ENCODE results near the gene TIMM23. TPM values are rescaled to one million over a fixed set of nuclear protein-coding genes. Genes with fewer than 3 reads are reported as not detected.
"Not testable (repeated sequence)": the region's sequence is repeated elsewhere in the genome, so short reads cannot be mapped to it uniquely, and the experiment has no call there.

Gene TIMM23
- polyA plus RNA-seq (2013, experiment 1 of 2; ENCODE audit: insufficient read length): 78.1 TPM
- 77.3 TPM for polyA plus RNA-seq (2013, experiment 2 of 2; ENCODE audit: insufficient read length)

GRCh38 chr10:45972106-45972812 is at the start of gene TIMM23:
TIMM23 (plus strand) TSS chr10:45972489; CDS start chr10:45972625, 136 bp downstream.
- peak; percentile 84 for DNase-seq

DNA sequence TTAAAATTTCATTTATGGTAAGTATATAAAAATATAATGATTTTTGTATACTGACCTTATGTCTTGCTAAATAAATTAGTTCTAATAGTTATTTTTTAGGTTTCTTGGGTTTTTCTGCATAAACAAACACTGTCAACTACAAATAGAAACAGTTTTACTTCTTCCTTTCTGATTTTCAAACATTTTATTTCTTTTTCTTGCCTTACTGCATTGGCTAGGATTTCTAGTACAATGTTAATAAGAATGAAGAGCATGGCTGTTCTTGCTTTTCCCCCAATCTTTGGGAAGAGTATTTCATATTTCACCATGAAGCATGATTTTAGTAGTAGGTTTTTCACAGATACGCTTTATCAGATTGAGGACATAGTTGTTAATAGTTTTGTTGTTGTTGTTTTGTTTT is 45.5 kb upstream of the TIMM23 start:
- not testable (repeated sequence) for DNase-seq

DNA sequence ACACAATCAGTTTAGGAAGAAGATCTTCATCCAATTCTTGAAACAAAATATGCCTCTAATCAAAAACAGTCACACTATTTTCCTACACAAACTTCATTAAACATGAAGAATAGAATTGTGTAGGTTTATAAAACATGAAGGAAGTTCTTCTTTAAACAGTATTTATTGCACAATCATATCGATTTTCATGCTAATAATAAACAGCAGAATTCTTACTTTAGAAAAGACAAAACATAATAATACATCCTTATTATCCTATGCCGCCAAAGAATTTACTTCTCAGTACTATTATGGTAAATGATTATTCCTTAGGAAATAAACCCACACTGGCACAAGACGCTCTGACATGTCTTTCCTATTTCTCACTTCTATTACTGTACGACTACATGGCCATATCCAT is 41.0 kb upstream of the TIMM23 start:
- not testable (repeated sequence) for DNase-seq

- not testable (repeated sequence) for DNase-seq
Measured at GRCh38 chr10:45934788-45935187, 37.5 kb upstream of the TIMM23 start.

DNA sequence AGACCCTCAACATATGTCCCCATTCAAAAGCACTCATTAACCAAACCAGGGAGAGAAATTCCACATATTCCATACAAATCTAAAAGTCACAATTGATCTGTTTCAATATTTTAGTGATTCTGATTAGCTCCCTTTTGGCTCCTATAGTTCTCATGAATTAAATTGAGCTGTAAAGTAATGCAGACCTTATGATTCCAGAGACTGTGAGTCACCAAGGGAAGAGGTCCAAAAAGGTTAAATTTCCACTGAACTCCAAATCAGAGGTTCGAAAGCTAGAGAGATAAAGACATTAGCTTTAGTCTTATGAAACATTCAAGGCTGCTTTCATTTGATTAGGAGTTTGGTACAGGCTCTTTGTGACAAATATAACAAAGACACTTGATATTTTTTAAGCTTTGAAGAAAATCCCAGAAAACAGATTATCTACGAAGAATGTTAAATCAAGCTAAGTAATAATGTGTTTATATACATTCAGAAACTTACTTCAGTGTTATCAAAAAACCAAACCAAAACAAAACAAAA is 33.1 kb upstream of the TIMM23 start:
- DNase-seq: not testable (repeated sequence)

- not testable (repeated sequence) for DNase-seq
Measured at GRCh38 chr10:45941196-45941595, 31.1 kb upstream of the TIMM23 start.

DNA sequence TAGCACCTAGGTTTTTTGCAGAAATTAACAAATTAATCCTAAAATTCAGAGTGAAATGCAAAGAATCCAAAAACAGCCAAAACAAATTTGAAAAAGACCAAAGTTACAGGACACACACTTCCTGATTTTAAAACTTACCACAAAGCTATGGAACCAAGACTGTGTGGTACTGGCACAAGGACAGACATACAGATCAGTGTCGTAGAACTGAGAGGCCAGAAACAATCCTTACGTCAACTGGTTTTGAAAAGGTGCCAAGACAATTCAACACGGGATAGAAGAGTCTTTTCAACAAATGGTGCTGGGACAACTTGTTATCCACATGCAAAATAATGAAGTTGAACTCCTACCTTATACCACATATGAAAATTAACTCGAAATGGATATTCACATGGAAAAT is 26.8 kb upstream of the TIMM23 start:
- DNase-seq: not testable (repeated sequence)

DNA sequence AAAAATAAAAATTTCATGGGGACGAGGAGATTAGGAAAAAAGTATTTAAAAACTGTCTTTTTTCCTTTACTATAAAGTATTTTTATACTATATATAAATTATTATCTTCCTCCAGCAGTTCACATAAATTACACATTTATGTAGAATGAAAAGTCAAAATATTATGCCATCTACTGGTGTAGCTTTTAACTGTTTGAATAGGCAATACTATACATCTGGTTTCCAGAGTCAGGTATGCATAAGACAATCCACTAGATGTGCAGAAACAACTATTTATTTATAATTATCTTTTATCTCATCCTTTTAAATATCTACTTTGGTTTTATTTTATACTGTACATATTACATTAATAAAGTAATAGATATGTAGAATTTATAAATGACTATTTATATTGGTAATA is 24.9 kb upstream of the TIMM23 start:
- not testable (repeated sequence) for DNase-seq

DNA sequence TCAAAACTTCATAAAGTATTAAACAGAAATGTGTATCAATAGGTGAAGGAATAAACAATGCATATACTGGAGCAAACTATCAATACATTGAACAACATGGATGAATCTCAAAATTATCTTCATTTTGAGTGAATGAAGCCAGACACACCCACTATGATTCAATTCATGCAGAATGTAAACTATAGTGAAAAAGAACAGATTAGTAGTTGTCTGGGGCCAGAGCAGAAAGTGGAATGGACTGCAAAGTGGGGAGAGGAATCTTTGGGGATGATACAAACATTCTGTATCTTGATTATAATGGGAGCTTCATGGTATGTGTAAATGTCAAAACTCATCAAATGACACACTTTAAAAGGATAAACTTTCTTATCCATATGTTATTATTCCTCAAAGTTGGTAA is 23.5 kb upstream of the TIMM23 start:
- DNase-seq: peak; percentile 2

DNA sequence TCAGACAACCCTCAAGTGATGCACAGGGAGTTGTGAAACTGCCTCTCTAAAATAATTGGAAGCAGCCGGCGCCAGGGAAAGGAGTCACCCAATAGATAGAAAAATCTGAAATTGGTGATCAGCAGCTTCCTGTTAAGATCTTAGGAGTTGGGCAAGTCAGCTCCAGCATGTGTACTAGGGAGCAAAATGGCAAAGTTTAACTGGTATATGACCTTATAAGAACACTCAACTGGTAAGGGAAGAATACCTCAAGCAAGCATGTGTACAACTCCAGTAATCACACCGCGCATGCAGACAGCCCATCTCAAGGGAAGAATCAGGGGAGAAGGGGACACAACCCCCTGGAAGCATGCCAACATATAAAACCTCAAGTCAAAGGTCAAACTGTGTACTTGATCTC is 17.9 kb upstream of the TIMM23 start:
- DNase-seq: not testable (repeated sequence)

- not testable (repeated sequence) for DNase-seq
Measured at GRCh38 chr10:45956634-45957033, 15.7 kb upstream of the TIMM23 start.

DNA sequence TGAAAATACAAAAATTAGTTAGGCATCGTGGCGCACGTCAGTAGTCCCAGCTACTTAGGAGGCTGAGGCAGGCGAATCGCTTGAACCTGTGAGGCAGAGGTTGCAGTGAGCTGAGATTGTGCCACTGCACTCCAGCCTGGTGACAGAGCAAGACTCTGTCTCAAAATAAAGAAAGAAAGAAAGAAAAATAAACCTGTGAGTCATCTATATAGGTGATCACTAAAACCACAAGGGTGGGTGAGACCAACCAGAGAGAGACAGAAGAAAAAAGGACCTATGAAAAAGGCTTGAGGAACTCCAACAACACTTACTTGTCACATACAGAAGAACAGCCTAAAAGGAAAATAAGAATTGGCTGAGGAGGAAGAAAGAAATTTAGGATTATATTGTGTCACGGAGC is 14.4 kb upstream of the TIMM23 start:
- DNase-seq: not testable (repeated sequence)

DNA sequence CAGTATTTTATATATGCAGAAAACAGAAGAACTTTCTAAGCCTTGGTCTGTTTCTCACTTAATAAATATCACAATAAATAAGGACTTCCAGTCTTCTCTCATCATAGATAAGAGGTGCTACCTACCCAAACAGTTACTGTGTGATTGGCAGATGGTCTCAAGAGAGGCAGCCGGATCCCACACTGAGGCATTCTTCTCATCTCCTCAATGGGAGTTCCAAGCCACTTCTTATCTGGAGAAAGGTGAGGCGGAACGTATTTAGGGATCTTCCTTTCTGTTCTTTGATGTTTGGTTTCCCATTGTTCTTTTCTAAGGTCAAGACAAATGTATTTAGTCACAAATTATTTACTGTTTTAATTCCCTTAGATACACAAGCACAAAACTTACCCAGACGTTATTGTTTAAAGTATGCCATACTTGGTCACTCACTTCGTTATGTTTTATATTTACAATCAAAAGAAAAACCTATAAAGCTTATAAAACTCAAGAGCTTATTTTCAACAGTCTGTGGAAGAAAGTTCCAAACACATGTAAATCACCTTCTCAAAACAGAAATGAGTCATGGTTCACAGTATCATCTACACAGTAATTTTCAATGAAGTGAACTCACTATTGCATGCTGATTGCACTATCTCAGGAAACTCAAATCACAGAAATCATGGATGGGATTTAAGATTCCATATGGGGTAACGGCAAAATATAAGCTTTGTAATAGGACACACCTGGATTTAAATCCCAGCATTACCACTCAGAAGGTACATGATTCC is 9.4 kb upstream of the TIMM23 start:
- DNase-seq: not testable (repeated sequence)

DNA sequence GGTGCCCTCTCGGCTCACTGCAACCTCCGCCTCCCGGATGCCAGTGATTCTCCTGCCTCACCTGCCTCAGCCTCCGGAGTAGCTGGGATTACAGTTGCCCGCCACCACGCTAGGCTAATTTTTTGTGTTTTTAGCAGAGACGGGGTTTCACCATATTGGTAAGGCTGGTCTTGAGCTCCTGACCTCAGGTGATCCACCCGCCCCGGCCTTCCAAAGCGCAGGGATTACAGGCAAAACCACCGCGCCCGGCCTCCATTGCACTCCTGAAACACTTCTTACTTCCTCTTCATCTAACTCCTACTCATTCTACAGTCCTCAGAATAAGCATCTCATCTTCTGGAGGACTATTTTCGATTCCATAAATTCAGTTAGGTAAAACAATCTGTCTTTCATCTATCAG is 1.3 kb upstream of the TIMM23 start:
- not testable (repeated sequence) for DNase-seq

DNA sequence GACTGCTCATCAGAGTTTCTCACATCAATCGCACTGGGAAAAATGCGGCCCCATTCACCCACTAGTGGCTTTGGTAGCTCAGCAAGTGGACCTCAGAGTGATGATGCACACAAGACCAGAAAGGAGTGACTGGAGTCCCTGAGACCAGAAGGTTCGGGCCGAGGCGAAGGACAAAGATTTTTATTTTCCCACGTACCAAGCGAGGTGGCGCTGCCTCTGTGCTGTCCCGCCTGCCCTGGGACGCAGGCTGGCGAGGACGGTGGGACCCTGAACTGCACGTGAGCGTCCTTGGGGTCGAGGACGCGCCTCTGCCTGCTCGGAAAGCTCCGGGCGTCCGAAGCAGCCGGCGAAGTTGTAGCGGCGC is 565 bp upstream of the TIMM23 start:
- not testable (repeated sequence) for DNase-seq

DNA sequence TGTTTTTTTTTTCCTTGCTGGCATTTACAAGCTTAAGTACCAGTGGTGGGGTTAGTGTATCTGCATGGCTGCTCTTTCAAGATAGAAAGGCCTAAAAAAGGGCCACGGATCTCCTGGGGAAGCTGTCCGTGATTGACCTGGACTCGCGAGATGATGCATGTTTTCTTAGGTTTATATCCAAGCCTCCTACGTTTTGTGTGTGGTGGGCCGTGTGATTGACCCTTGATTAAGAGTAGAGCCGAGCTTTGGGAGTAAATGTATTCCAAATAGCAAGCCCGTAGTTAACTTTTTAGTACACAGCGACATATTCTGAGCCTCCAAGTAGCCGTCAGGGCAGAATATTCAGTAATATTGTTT is 502 bp downstream of the TIMM23 start:
- DNase-seq: not testable (repeated sequence)

DNA sequence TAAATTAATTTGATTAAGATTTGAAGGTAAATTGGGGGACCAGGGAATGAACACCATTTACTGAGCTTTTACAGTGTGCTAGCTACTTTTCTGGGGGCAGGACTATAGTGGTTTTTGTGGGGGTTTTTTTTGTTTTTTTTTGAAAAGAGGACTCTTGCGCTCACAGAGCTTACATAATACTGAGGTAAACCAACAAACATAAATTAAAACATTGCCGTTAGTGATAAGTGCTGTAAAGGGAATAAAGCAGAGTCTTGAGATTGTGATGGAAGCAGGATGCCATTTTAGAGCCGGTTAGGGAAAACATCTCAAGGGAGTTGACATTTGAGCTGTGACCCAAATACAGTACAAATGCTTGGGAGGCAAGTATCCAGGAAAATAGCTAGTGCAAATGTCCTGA is 1.8 kb downstream of the TIMM23 start:
- not testable (repeated sequence) for DNase-seq

GRCh38 chr10:45978554-45978953 is 6.3 kb downstream of the TIMM23 start:
- DNase-seq: not testable (repeated sequence)

DNA sequence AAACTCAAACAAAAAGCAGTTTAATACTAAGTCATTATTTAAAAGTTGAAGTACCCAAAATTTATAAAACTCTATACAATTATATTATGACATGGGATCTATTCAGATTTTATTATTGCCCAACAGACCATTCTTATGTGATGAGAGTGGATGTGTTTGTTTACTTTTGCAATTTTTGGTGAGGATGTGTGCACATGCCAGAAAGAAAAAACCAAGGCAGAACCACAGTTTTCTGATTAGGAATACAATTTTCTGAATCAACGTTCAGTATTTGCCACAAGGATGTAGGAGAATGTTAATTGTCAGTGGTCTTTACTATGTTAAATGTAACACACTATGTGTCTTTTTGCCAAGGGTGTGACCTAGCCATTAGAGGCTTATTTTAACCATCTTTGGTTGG is 9.1 kb downstream of the TIMM23 start:
- DNase-seq: not testable (repeated sequence)

GRCh38 chr10:45983538-45984186 is 11.4 kb downstream of the TIMM23 start:
- DNase-seq: peak; percentile 54

- not testable (repeated sequence) for DNase-seq
Measured at GRCh38 chr10:45984473-45984872, 12.2 kb downstream of the TIMM23 start.

DNA sequence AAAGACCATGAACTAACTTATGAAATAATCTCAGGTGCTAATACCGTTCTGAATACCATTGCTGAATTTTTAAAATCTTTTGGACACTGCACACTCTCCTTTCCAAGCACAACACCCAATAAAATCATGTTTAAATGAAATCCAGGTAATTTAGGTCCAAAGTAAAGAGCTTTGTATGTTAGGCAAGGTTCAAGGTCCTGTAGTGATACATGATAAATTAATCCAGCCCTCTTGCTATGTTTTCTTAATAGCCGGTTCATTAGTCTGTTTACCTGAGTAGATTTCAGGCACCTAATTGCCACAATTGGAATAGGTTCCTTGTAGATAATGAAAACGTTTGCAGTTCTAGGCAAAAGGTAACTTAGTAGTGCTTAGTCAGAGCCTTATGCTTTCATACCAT is 13.3 kb downstream of the TIMM23 start:
- not testable (repeated sequence) for DNase-seq

DNA sequence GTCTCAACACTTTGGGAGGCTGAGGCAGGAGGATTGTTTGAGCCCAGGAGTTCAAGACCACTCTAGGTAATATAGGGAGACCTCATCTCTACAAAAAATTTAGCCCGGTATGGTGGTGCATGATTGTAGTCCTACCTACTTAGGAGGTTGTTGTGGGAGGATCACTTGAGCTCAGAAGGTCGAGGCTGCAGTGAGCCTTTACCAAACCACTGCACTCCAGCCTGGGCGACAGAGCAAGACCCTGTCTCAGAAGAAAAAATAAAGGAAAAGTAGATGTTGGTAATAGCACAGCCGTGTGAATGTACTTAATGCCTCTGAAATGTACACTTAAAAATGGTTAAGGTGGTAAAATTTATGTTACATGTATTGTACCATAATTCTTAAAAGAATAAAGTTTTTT is 25.3 kb downstream of the TIMM23 start:
- no peak for DNase-seq

Data from fibroblast of skin of abdomen (primary cell).